ENCODE data around the gene PROZ.

Gene PROZ

DNA sequence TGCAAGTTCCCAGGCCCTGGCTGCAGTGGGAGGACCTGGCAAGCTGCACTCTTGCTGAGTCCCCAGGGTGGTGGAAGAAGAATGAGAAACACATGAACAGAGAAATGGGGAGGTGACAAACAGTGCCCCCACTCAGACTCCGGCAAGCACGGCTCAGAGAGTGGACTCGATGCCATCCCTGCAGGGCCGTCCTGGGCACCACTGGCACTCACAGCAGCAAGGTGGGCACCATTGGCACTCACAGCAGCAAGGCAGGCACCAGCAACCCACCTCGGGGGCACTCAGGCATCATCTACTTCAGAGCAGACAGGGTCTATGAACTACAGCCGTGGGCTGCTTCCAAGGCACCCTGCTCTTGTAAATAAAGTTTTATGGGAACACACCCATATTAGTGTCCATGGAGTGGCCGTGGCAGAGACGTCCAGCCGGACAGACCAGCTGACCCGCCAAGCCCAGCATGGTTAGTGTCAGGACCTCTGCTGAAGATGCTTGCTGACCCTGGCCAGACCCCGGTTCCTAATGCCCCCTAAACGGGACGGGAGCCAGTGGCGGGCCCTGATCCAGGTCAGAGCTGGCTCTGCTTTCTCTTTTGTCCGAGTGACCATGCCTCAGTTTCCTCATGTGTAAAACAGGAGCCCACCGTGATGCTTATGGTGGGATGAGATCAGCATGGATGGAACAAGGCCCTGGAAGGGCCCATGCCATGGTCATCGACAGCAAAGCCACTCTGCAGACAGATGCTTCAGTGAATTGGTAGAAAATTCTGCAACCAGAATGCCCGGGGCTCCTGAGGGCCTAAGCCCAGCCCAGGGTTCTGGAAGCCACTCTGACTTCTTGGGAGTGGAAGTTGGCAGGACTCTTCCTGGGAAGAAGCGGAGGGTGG lies 37.9 kb upstream of the PROZ start:
- no peak for DNase-seq (ENCODE audit: low spot score)
- in situ Hi-C loops (cut with MboI; ENCODE audit: low pct_unique_long_range_greater_than_20kb, low sequenced_read_pairs, unreplicated experiment) = no loop called here
- TF ChIP-seq, protein P1, sequence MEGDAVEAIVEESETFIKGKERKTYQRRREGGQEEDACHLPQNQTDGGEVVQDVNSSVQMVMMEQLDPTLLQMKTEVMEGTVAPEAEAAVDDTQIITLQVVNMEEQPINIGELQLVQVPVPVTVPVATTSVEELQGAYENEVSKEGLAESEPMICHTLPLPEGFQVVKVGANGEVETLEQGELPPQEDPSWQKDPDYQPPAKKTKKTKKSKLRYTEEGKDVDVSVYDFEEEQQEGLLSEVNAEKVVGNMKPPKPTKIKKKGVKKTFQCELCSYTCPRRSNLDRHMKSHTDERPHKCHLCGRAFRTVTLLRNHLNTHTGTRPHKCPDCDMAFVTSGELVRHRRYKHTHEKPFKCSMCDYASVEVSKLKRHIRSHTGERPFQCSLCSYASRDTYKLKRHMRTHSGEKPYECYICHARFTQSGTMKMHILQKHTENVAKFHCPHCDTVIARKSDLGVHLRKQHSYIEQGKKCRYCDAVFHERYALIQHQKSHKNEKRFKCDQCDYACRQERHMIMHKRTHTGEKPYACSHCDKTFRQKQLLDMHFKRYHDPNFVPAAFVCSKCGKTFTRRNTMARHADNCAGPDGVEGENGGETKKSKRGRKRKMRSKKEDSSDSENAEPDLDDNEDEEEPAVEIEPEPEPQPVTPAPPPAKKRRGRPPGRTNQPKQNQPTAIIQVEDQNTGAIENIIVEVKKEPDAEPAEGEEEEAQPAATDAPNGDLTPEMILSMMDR (IDR thresholded peaks at IDR 0.05; ENCODE audit: extremely low read depth, insufficient read depth, missing control alignments) = no peak

DNA sequence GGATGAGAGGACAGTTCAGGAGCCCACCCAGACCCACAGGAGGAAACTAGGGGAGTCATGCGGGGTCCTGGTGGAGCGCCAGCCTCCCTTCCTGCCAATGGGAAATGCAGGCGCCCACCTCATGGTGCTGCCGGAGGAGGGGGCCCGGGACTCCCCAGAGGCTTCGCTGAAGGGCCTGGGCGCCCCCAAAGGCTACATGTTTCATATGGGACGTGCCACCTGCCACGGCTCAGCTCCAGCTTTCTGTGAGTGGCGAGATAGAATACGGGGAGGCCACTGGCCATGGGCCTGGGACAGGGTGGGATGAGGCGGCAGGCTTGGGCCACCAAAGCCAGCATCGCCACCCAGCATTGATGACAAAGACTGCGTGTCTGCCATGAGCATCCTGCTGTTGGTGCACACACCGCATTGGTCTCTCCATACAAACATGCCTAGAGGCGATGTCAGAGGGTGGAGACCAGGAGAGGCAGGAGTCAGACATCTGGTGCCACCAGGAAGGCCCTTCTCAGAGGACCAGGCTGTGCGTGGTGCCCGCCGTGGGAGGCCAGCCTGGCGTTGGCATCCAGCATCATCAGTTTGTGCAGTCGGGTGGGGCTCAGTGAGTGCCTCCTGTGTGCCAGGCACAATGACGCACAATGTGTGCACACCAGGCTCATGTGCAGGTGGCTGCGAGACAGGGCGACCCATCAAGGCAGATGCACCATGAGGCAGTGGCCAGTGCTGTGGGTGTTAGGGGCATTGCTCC lies 37.1 kb upstream of the PROZ start:
- TF ChIP-seq, protein P1 (IDR thresholded peaks at IDR 0.05; ENCODE audit: extremely low read depth, insufficient read depth, missing control alignments) = no peak
- DNase-seq (ENCODE audit: low spot score) = no peak
- in situ Hi-C loops (cut with MboI; ENCODE audit: low pct_unique_long_range_greater_than_20kb, low sequenced_read_pairs, unreplicated experiment) = no loop called here

DNA sequence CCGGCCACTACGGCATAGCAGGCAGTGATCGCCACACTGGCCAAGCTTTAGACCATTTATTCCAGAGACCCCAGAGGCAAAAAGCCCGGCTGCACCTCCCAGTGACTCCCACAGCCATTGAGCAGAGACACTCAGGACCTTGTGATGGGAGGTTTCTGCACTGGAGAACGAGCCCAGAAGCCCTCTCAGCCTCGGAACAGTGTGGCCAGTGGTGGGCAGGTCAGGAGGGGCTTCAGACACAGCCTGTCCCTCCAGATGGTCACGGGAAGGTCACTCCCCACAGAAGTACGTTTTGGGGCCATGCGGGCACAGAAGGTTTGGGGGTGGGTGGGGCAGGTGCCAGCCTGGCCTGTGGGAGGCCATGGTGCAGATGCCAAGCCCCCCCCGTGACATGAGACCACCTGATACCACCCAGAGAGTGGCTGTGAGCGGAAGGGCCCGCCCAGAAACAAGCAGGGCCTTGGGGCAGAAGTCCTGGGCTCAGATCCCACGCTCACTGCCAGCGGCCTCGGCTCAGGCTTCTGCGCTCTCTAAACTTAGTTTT lies 36.4 kb upstream of the PROZ start:
- in situ Hi-C loops (cut with MboI; ENCODE audit: low pct_unique_long_range_greater_than_20kb, low sequenced_read_pairs, unreplicated experiment) = no loop called here
- TF ChIP-seq, protein P1 (IDR thresholded peaks at IDR 0.05; ENCODE audit: extremely low read depth, insufficient read depth, missing control alignments) = no peak
- no peak for DNase-seq (ENCODE audit: low spot score)

DNA sequence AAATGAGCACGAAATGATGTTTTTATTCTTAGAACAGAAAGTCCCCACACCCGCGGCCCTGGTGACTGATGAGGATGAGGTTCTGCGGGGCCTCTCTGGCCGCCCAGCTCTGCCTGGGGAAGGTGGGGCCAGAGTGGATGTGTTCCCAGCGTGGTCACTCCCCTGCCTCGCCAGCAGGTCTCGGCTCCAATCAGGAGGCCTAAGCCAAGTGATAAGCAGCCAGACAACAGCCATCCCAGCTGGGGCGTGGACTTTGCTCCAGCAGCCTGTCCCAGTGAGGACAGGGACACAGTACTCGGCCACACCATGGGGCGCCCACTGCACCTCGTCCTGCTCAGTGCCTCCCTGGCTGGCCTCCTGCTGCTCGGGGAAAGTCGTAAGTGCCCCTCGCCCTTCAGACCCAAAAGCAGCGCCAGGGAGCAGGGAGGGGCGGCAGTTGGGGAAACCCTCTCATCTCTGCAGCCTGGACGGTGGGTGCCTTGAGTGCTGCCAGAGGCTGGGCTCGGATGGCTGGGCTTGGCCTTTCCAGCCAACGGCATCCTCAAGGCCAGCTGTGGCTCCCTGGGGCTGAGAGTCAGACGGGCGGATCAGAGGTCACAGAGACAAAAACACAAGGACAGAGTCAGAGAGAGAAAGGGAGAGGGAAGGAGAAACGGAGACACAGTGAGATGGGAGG lies 35.8 kb upstream of the PROZ start, which contains the start of gene F10:
F10 (plus strand) TSS at position 250 of the 676 bp plus-strand sequence; CDS start at position 307, 57 bp downstream.
- no peak for DNase-seq (ENCODE audit: low spot score)
- in situ Hi-C loops (cut with MboI; ENCODE audit: low pct_unique_long_range_greater_than_20kb, low sequenced_read_pairs, unreplicated experiment) = no loop called here
- TF ChIP-seq, protein P1 (IDR thresholded peaks at IDR 0.05; ENCODE audit: extremely low read depth, insufficient read depth, missing control alignments) = no peak

DNA sequence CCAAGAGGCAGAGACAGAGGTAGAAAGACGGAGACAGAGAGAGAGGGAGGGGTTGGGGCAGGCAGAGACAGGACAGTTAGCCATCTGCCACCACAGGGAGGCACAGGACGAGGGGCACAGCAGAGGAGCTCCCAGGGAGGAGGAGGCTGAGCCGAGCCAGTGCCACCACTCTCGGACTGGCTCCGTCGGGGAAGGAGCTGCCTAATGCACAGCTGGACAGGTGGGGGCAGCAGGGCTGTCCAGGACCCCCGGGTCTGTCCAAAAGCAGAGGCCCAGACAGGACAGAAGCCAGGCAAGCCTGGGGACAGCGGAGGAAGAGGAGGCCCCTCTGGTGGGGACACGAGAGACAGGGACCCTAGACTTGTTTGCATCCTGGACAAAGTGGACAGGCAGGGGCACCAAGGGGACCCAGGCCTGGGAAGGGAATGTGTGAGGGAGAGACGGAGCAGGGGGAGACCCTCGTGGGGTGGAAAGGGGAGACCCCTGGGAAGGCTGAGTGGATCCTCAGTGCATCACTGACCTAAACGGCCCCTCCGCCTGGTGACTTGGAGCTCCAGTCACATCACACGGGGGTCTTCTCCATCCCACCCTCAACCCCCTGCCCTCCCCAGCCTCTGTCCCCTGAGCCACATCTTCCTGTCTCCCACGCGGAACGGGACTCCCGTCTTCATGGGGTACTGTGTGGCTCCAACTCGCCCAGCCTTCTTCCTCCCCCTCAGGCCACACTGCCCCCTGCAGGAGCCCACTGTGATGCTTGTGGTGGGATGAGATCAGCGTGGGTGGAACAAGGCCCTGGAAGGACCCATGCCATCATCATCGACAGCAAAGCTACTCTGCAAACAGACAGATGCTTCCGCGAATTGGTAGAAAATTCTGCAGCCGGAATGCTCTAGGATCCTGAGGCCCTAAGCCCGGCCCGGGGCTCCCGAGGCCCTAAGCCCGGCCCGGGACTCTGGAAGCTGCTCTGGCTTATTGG lies 34.9 kb upstream of the PROZ start:
- TF ChIP-seq, protein P1 (IDR thresholded peaks at IDR 0.05; ENCODE audit: extremely low read depth, insufficient read depth, missing control alignments) = peak; percentile 31
- in situ Hi-C loops (cut with MboI; ENCODE audit: low pct_unique_long_range_greater_than_20kb, low sequenced_read_pairs, unreplicated experiment) = no loop called here
- DNase-seq (ENCODE audit: low spot score) = no peak
